ENCODE data around the gene KRTAP20-4. TPM values are rescaled to one million over a fixed set of nuclear protein-coding genes. Genes with fewer than 3 reads are reported as not detected.

KRTAP20-4 gene
- polyA plus RNA-seq, 2 of the 4 experiments (the other 2 are of a cell fraction), result not detected

- no peak for DNase-seq (ENCODE audit: low read depth in 1 of 2, low spot score in 1 of 2)
- Histone ChIP-seq H3K4me1 (no peaks in the 10 kb centered on the region), H3K27ac (no peak within 1 kb of the TSS), H3K4me3 (no peak within 1 kb of the TSS), H3K4me2 (no peak within 1 kb of the TSS), H3K9me3 (no peaks in the 10 kb centered on the region)
- POLR2A ChIA-PET, result no interaction called here
- CTCF ChIA-PET, result no interaction called here
- no peak for TF ChIP-seq FOSL2 (IDR thresholded peaks at IDR 0.05)
- no peak for TF ChIP-seq FOSL2 (CRISPR knock-in tag; IDR thresholded peaks at IDR 0.05)
- no peak for TF ChIP-seq SREBF2 (IDR thresholded peaks at IDR 0.05)
- no peak for TF ChIP-seq PBX3 (IDR thresholded peaks at IDR 0.05)
- no peak for TF ChIP-seq RNF2 (IDR thresholded peaks at IDR 0.05; ENCODE audit: borderline replicate concordance, low read depth)
- no peak for TF ChIP-seq PHF8 (IDR thresholded peaks at IDR 0.05; ENCODE audit: borderline replicate concordance, low read depth)
- TF ChIP-seq CBX2 (IDR thresholded peaks at IDR 0.05; ENCODE audit: borderline replicate concordance, low read depth), result no peak
- TF ChIP-seq RARB (CRISPR knock-in tag; IDR thresholded peaks at IDR 0.05), result no peak
- no peak for FAIRE-seq
- no peak for ATAC-seq
Measured at GRCh38 chr21:30590297-30590696, 30.1 kb upstream of the KRTAP20-4 start, which contains the start of gene KRTAP22-2. Gene KRTAP22-2, minus strand, starts transcription at chr21:30590397.

GRCh38 chr21:30592140-30592539, 28.3 kb upstream of the KRTAP20-4 start, which contains the start of gene KRTAP6-3:
Gene KRTAP6-3, plus strand, starts transcription at chr21:30592440. Its CDS starts 6 bp downstream, at chr21:30592446.
- Histone ChIP-seq H3K4me1 (no peaks in the 10 kb centered on the region), H3K9me3 (no peaks in the 10 kb centered on the region), H3K4me2 (no peak within 1 kb of the TSS), H3K4me3 (no peak within 1 kb of the TSS), H3K27ac (no peak within 1 kb of the TSS)
- ChIA-PET CTCF (no interaction called here), POLR2A (no interaction called here)
- no peak for DNase-seq (ENCODE audit: low read depth in 1 of 2, low spot score in 1 of 2)
- no peak for TF ChIP-seq TFCP2L1 (CRISPR knock-in tag; IDR thresholded peaks at IDR 0.05)
- no peak for TF ChIP-seq FOSL2 (IDR thresholded peaks at IDR 0.05)
- no peak for TF ChIP-seq FOSL2 (CRISPR knock-in tag; IDR thresholded peaks at IDR 0.05)
- no peak for TF ChIP-seq EHMT2 (IDR thresholded peaks at IDR 0.05; ENCODE audit: low read depth)
- no peak for TF ChIP-seq MAZ (IDR thresholded peaks at IDR 0.05; ENCODE audit: borderline replicate concordance, low read depth, low read length)
- no peak for TF ChIP-seq HMGXB4 (CRISPR knock-in tag; IDR thresholded peaks at IDR 0.05; ENCODE audit: borderline replicate concordance)
- TF ChIP-seq NFE2L2 (conservative IDR thresholded peaks at IDR 0.05; ENCODE audit: low read length), result no peak
- no peak for TF ChIP-seq PHF8 (IDR thresholded peaks at IDR 0.05; ENCODE audit: borderline replicate concordance, low read depth)
- no peak for TF ChIP-seq RNF2 (IDR thresholded peaks at IDR 0.05; ENCODE audit: borderline replicate concordance, low read depth)
- no peak for TF ChIP-seq MAX (IDR thresholded peaks at IDR 0.05)
- TF ChIP-seq ZNF302 (CRISPR knock-in tag; IDR thresholded peaks at IDR 0.05), result no peak
- TF ChIP-seq HOXB13 (CRISPR knock-in tag; IDR thresholded peaks at IDR 0.05; ENCODE audit: low read depth), result no peak
- no peak for TF ChIP-seq RAD21 (conservative IDR thresholded peaks at IDR 0.05 in 1 of 2, IDR thresholded peaks at IDR 0.05 in 1 of 2)
- no peak for TF ChIP-seq E2F6 (IDR thresholded peaks at IDR 0.05; ENCODE audit: borderline replicate concordance, low read depth)
- TF ChIP-seq MAFK (IDR thresholded peaks at IDR 0.05; ENCODE audit: partially characterized antibody), result no peak
- no peak for TF ChIP-seq FOXS1 (CRISPR knock-in tag; IDR thresholded peaks at IDR 0.05)
- TF ChIP-seq JUN (IDR thresholded peaks at IDR 0.05), result no peak
- no peak for TF ChIP-seq ZFP36 (IDR thresholded peaks at IDR 0.05; ENCODE audit: borderline replicate concordance, partially characterized antibody)
- TF ChIP-seq HOXA7 (CRISPR knock-in tag; IDR thresholded peaks at IDR 0.05), result no peak
- TF ChIP-seq ELK1 (IDR thresholded peaks at IDR 0.05; ENCODE audit: low read depth, low read length), result no peak
- FAIRE-seq, result no peak
- no peak for ATAC-seq
- WGBS (ENCODE audit: missing lambda C conversion rate), result 12% methylated on average over 3 of the region's 4 CpGs

All from A549 (cell line).